ENCODE results near the gene SLC39A9.
"Not testable (repeated sequence)": the region's sequence is repeated elsewhere in the genome, so short reads cannot be mapped to it uniquely, and the experiment has no call there.

GRCh38 chr14:69391400-69391799 lies 7.1 kb upstream of the SLC39A9 start:
- TF ChIP-seq CTCF (conservative IDR thresholded peaks at IDR 0.05; ENCODE audit: low read depth, low read length); EZH2 (IDR thresholded peaks at IDR 0.05; ENCODE audit: low read length, unreplicated experiment): not testable (repeated sequence)
